Keratinocyte (primary cell): ENCODE measurements around the gene HDAC5. TPM values are rescaled to one million over a fixed set of nuclear protein-coding genes. Genes with fewer than 3 reads are reported as not detected.

Source experiments
- DNase-seq: peaks from one replicate; pipeline ENCODE4 v3.0.0-alpha.2; 2011; ENCODE audit warnings: low read depth, missing footprints, low spot score
- FAIRE-seq: peaks from 2 replicates; lab custom pipeline; 2011; peaks lifted over from hg19 to GRCh38; lab: Jason Lieb, UNC
- H2AFZ ChIP-seq: 2 replicates; pipeline ENCODE4 v1.6.0; 2012; ENCODE audit warnings: low read length, control low read depth, inconsistent platforms; ENCODE audit not compliant: control insufficient read depth
- H3K27ac ChIP-seq: 2 replicates; pipeline ENCODE4 v1.5.1; 2011; ENCODE audit warnings: low read length; ENCODE audit not compliant: control insufficient read depth, insufficient read depth
- H3K27me3 ChIP-seq: 3 replicates; pipeline ENCODE4 v1.6.0; 2011; ENCODE audit warnings: low read length; ENCODE audit not compliant: control insufficient read depth, insufficient read depth; ENCODE audit errors: extremely low read depth
- H3K36me3 ChIP-seq, 2 experiments: 2 replicates in 1 of 2; 3 replicates in 1 of 2; pipeline ENCODE4 v1.5.1; 2011; ENCODE audit warnings: low read length in 2 of 2, mild to moderate bottlenecking in 1 of 2; ENCODE audit not compliant: control insufficient read depth in 2 of 2, insufficient read depth in 2 of 2; ENCODE audit errors: extremely low read depth in 1 of 2
- H3K4me1 ChIP-seq: 3 replicates; pipeline ENCODE4 v1.5.1; 2011; ENCODE audit warnings: low read length; ENCODE audit not compliant: control insufficient read depth, insufficient read depth; ENCODE audit errors: extremely low read depth
- H3K4me2 ChIP-seq: 3 replicates; pipeline ENCODE4 v1.6.0; 2011; ENCODE audit warnings: low read depth, low read length; ENCODE audit not compliant: control insufficient read depth, insufficient read depth; ENCODE audit errors: extremely low read depth
- H3K4me3 ChIP-seq, 3 experiments: fragments of 200-600 bp in 1 of 3; sonication (generic) in 1 of 3; 2 replicates in 2 of 3; 3 replicates in 1 of 3; pipeline ENCODE4 v1.5.1; 2011 to 2016; ENCODE audit warnings: low read length in 3 of 3, mild to moderate bottlenecking in 3 of 3, control low read depth in 2 of 3, inconsistent platforms in 1 of 3, low read depth in 1 of 3, mixed read lengths in 1 of 3, mixed run types in 1 of 3, moderate library complexity in 1 of 3; ENCODE audit not compliant: control insufficient read depth in 2 of 3, insufficient read depth in 2 of 3; ENCODE audit errors: extremely low read depth in 1 of 3
- H3K79me2 ChIP-seq: 2 replicates; pipeline ENCODE4 v1.6.0; 2012; ENCODE audit warnings: low read length; ENCODE audit not compliant: control insufficient read depth, insufficient read depth
- H3K9ac ChIP-seq: 3 replicates; pipeline ENCODE4 v1.6.0; 2011; ENCODE audit warnings: low read length; ENCODE audit not compliant: control insufficient read depth, insufficient read depth; ENCODE audit errors: extremely low read depth
- H3K9me1 ChIP-seq: 3 replicates; pipeline ENCODE4 v1.6.0; 2011; ENCODE audit warnings: low read length; ENCODE audit not compliant: control insufficient read depth, insufficient read depth; ENCODE audit errors: extremely low read depth
- H3K9me3 ChIP-seq: 2 replicates; pipeline ENCODE4 v1.5.1; 2012; ENCODE audit warnings: low read depth, low read length; ENCODE audit not compliant: control insufficient read depth
- H4K20me1 ChIP-seq: 3 replicates; pipeline ENCODE4 v1.6.0; 2011; ENCODE audit warnings: low read length; ENCODE audit not compliant: control insufficient read depth, insufficient read depth; ENCODE audit errors: extremely low read depth
- EZH2 ChIP-seq: IDR thresholded peaks from one replicate; pipeline ENCODE4 v1.6.1; 2012; ENCODE audit warnings: inconsistent platforms, mild to moderate bottlenecking, low read length, moderate library complexity
- dilution Hi-C: fragments of 300-500 bp; cut with MboI; formaldehyde crosslinking; loops from one replicate; pipeline ENCODE4 v1.7.0; 2020; ENCODE audit warnings: low sequenced_read_pairs; ENCODE audit not compliant: extremely low pct_ligation_motif_present
- polyA plus RNA-seq, 5 experiments: library from polyadenylated mRNA; depleted of rRNA in 3 of 5; stranded (reverse) in 3 of 5; stranded (forward) in 1 of 5; unstranded in 1 of 5; fragments of >200 nt; gene quantifications; 1 replicate in 1 of 5; 2 replicates in 3 of 5; 3 replicates in 1 of 5; pipeline versions ENCODE4 v1.2.1 to v1.2.3, GENCODE V29; 2011 to 2012; ENCODE audit warnings: missing spikeins in 2 of 5, low read depth in 1 of 5, low replicate concordance in 1 of 5
- TF ChIP-seq, protein P1 (sequence below), 3 experiments: IDR thresholded peaks in 1 of 3; conservative IDR thresholded peaks in 1 of 3; optimal IDR thresholded peaks in 1 of 3; 2 replicates in 2 of 3; 3 replicates in 1 of 3; pipeline versions ENCODE3 to v1.5.1; 2011; ENCODE audit warnings: low read length in 3 of 3, mild to moderate bottlenecking in 3 of 3, moderate library complexity in 2 of 3, control low read depth in 1 of 3, inconsistent platforms in 1 of 3; ENCODE audit not compliant: insufficient read depth in 2 of 3; ENCODE audit errors: extremely low read depth in 1 of 3

The HDAC5 gene
- polyA plus RNA-seq, 1 donor (not counting 4 experiments of a cell fraction or from before 2014, with no cell fraction given): 4.5 TPM

DNA sequence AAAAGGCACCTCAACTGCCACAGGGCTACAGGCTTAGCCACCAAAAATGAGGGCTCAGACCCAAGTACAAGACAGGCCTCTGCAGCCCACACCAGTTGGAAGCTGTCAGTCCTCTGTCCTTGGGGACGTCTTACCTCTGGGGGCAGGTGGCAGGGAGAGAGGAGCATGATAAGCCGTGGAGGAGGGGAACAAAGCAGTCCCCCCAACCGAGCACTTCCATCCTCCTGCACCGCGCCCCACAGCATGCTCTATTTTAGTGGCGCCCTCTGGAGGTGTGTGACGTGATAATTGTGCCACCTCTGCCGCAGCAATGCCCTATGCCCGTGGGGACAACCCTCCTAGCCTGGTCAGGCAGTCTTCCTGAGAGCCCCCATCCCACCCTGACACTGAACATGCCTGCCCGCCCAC lies 39.3 kb downstream of the HDAC5 start:
- H3K4me2 ChIP-seq: no peak overlapping the region
- TF ChIP-seq EZH2: no peak
- TF ChIP-seq, protein P1, sequence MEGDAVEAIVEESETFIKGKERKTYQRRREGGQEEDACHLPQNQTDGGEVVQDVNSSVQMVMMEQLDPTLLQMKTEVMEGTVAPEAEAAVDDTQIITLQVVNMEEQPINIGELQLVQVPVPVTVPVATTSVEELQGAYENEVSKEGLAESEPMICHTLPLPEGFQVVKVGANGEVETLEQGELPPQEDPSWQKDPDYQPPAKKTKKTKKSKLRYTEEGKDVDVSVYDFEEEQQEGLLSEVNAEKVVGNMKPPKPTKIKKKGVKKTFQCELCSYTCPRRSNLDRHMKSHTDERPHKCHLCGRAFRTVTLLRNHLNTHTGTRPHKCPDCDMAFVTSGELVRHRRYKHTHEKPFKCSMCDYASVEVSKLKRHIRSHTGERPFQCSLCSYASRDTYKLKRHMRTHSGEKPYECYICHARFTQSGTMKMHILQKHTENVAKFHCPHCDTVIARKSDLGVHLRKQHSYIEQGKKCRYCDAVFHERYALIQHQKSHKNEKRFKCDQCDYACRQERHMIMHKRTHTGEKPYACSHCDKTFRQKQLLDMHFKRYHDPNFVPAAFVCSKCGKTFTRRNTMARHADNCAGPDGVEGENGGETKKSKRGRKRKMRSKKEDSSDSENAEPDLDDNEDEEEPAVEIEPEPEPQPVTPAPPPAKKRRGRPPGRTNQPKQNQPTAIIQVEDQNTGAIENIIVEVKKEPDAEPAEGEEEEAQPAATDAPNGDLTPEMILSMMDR (optimal IDR thresholded peaks at IDR 0.05 in 1 of 3, IDR thresholded peaks at IDR 0.05 in 1 of 3, conservative IDR thresholded peaks at IDR 0.05 in 1 of 3; ENCODE audit: extremely low read depth in 1 of 3, insufficient read depth in 2 of 3, low read length in 3 of 3): peak; percentile 19 to 79 (median 47)
- H3K27ac ChIP-seq: no peak overlapping the region
- H3K4me1 ChIP-seq: peaks cover 26% of the 10 kb centered on the region
- dilution Hi-C loops: no loop called here
- no peak for FAIRE-seq
- H2AFZ ChIP-seq: no peak overlapping the region
- H3K79me2 ChIP-seq: no peaks in the 10 kb centered on the region
- H4K20me1 ChIP-seq: no peaks in the 10 kb centered on the region
- no peak overlapping the region for H3K4me3 ChIP-seq
- no peaks in the 10 kb centered on the region for H3K9me1 ChIP-seq
- no peak for DNase-seq
- peaks cover 2 to 3% of the 10 kb centered on the region in 2 experiments for H3K36me3 ChIP-seq
- H3K9ac ChIP-seq: no peak overlapping the region
- no peaks in the 10 kb centered on the region for H3K9me3 ChIP-seq
- H3K27me3 ChIP-seq: no peaks in the 10 kb centered on the region

DNA sequence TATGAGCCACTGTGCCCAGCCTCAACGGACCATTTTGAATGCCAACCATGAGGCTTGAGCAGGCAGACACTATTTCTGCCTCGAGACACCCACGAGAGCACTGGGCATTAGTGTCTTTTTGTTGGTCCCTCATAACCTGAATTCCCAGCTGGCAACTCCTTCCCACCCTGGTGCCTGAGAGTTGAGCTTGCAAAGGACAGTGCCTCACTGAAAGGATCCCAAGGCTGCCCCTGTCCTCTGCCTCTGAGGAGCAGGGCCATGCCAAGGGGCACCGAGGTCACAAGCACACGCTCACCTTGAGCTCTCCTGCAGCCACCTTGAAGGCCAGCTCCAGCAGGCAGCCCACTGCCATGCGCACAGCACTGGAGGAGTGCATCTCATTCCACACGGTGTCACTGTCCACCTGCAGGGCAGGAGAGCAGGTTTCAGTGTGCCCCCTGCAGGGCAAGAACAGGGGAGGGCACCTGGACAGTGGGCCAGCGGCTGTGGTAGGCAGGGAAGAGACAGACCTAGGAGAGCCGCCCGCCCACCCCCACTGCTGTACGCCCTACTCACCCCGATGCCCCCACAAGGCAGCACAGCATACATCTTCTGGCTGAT lies 40.1 kb downstream of the HDAC5 start:
- DNase-seq: no peak
- H3K9me3 ChIP-seq: no peaks in the 10 kb centered on the region
- no peaks in the 10 kb centered on the region for H3K79me2 ChIP-seq
- no peak overlapping the region for H2AFZ ChIP-seq
- H3K4me2 ChIP-seq: no peak overlapping the region
- H3K27me3 ChIP-seq: no peaks in the 10 kb centered on the region
- dilution Hi-C loops: no loop called here
- H3K27ac ChIP-seq: no peak overlapping the region
- TF ChIP-seq EZH2: no peak
- TF ChIP-seq, protein P1 (optimal IDR thresholded peaks at IDR 0.05 in 1 of 3, IDR thresholded peaks at IDR 0.05 in 1 of 3, conservative IDR thresholded peaks at IDR 0.05 in 1 of 3; ENCODE audit: extremely low read depth in 1 of 3, insufficient read depth in 2 of 3, low read length in 3 of 3): peak; percentile 33 to 89 (median 48)
- H3K4me1 ChIP-seq: peaks cover 26% of the 10 kb centered on the region
- no peak overlapping the region for H3K9ac ChIP-seq
- no peaks in the 10 kb centered on the region for H3K9me1 ChIP-seq
- H3K4me3 ChIP-seq: no peak overlapping the region
- peaks cover 3 to 5% of the 10 kb centered on the region in 2 experiments for H3K36me3 ChIP-seq
- H4K20me1 ChIP-seq: no peaks in the 10 kb centered on the region
- FAIRE-seq: no peak
